Liver (tissue), 3 donors: ENCODE results near the gene CA14.

ENCODE experiments used
- ATF3 ChIP-seq: IDR thresholded peaks from 2 replicates; pipeline ENCODE4 v1.6.1; 2016; ENCODE audit warnings: antibody characterized with exemption
- CTCF ChIP-seq: fragments of 150-350 bp; IDR thresholded peaks from 2 replicates; pipeline ENCODE4 v1.5.1; 2017; ENCODE audit warnings: improper control_type of control experiment, low read depth, low read length; ENCODE audit not compliant: missing input control
- RAD21 ChIP-seq, 2 donors: IDR thresholded peaks; 2 replicates each; pipeline ENCODE4 v1.6.1; 2016; ENCODE audit warnings: antibody characterized with exemption in 2 of 2, mild to moderate bottlenecking in 2 of 2
- SP1 ChIP-seq: IDR thresholded peaks from 2 replicates; pipeline ENCODE4 v1.6.1; 2018; ENCODE audit warnings: antibody characterized with exemption, mild to moderate bottlenecking
- YY1 ChIP-seq: IDR thresholded peaks from 2 replicates; pipeline ENCODE4 v1.6.1; 2016; ENCODE audit warnings: antibody characterized with exemption, mild to moderate bottlenecking
- donor health status: healthy.
- donor health status: healthy.

GRCh38 chr1:150256198-150256553 is 1.4 kb upstream of the CA14 start:
- TF ChIP-seq RAD21 (IDR thresholded peaks at IDR 0.05) (no peak), CTCF (no peak), ATF3 (no peak), YY1 (no peak), SP1 (no peak)
